HG03354 (cell line): ENCODE data around the gene TNFAIP8L2.
"Not testable (repeated sequence)": the region's sequence is repeated elsewhere in the genome, so short reads cannot be mapped to it uniquely, and the experiment has no call there.

Experiments used
- ATAC-seq: cut with Tn5 transposase; IDR thresholded peaks from one replicate; pipeline ENCODE4 v1.9.1; 2021; ENCODE audit warnings: mild to moderate bottlenecking; ENCODE audit not compliant: unreplicated experiment, poor library complexity, severe bottlenecking

The TNFAIP8L2 gene

DNA sequence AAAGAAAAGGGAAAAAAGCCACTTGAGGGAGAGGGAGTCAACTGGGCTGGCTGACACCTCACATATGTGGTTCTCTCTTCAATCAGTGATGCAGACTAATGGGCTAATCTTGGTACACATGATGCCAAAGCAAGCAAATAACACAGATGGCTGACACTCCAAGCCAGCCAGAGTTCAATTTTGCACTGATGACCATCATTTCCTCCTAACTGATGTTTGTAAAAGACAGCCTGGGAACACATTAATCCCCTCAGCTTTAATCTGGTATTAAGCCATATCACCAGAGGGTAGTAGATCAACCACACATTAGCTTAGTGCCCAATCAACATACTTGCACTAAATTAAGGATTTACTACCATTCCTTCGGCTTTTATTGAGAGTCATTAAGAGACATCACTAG lies 30.8 kb downstream of the TNFAIP8L2 start:
- no peak for ATAC-seq

DNA sequence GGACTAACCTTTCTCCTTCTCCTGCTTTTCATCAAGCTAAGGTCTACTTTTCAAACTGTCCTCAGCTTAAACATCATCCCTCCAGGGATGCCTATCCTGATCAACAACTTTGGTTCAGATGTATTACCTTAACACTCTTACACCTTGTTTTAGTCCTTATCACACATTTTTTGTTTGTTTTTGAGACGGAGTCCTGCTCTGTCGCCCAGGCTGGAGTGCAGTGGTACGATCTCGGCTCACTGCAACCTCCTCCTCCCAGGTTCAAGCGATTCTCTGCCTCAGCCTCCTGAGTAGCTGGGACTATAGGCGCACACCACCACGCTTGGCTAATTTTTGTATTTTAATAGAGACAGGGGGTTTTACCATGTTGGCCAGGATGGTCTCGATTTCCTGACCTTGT lies 32.2 kb downstream of the TNFAIP8L2 start:
- not testable (repeated sequence) for ATAC-seq

DNA sequence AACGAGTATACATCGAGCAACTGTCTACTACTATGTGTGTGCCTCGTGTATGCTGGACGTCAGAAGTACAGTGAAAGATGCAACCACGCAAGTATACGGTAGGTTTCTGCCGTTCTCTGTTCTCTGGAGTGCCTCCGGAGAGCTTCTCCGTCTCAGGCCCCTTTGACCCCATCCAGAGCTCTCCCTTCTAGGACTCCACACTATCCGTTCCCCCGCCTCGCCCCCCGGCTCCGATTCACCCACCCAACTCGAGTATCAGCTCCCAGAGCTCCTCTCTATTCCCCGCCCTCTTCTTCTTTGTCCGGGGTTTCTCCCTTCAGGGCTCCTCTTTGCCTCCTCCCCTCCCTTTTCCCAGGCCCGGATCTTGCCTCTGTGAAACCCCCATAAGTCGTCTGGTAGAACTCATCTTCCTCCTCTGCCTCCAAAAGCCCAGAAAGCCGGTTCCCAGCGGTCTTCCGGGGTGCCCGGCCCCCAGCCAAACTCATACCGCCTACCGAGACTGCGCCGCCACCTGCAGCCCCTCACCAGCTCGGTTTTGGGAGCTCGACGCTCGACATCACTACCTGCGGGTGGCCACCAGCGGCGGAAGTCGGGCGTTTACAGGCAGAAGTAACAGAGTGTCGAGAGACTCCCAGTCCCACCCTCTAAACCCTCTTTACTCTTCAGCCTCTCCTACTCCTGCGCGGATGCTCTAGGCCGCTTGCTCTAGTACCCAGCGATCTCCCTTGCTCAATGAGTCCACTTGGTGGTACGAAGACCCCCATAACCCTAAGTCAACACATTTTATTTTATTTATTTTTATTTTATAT lies 33.4 kb downstream of the TNFAIP8L2 start, which contains the start of gene VPS72:
TSS of gene VPS72 (minus strand) at position 561 of the 809 bp plus-strand sequence. CDS start at position 485, 76 bp downstream.
- peak; percentile 91 for ATAC-seq

DNA sequence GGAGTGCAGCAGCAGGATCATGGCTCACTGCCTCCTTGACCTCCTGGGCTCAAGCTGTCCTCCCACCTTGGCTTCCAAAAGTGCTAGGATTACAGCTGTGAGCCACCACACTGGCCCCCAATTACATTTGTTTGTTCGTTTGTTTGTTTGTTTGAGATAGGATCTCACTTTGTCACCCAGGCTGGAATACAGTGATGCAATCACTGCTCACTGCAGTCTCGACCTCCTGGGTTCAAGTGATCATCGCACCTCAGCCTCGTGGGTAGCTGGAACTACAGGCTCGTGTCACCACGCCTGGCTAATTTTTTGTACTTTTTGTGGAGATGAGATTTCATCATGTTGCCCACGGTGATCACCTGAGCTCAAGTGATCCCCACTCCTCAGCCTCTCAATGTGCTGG lies 35.6 kb downstream of the TNFAIP8L2 start:
- ATAC-seq: no peak

DNA sequence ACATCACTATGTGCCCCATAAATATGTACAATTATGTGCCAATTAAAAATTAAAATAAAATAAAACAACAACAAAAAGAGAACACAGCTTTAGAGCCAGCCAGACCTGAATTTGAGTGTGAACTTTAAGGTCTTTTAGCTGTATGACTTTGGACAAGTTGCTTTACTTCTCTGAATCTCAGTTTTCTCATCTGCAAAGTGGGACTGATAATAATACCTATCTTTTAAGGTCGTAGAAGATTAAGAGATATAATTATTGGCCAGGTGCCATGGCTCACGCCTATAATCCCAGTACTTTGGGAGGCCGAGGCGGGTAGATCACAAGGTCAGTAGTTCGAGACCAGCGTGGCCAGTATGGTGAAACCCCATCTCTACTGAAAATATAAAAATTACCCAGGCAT lies 36.9 kb downstream of the TNFAIP8L2 start:
- no peak for ATAC-seq

DNA sequence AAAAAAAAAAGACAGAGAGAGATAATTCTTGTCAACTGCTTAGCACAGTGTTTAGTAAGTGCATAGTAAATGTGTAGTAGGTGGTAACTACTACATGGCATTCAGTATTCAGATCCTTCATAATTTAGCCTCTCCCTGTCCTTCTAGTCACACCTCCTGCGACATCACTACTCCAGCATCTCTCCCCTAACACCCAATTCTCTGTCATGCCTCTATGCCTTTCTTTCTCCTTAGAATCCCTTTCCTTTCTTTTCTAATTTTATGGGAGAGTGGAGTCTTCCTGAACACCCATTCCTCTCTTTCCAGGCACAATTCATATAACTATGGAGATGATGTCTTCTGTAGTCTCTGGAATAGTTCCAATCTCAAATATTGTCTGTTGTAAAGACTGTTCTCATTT lies 37.4 kb downstream of the TNFAIP8L2 start:
- no peak for ATAC-seq

DNA sequence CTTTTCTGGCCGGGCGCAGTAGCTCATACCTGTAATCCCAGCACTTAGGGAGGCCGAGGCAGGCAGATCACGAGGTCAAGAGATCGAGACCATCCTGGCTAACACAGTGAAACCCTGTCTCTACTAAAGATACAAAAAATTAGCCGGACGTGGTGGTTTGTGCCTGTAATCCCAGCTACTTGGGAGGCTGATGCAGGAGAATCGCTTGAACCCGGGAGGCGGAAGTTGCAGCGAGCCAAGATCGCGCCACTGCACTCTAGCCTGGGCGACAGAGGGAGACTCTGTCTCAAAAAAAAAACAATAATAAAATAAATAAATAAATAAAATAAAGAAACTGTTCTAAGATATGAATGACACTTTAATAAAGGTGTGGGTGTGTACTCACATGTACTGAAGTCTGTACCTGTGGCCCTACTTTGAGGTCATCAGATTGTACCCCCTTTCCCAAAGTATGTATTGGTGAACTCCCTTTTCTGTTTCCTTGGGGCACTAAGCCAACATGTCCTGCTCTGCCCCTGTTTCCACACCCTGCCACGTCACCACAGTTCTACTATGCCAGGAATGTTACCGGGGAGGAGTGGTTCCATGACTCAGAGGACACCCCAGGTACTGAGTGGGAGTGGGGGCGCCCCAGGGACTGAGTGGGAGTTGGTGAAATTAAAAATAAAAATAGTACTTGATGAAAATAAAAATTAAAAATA lies 38.6 kb downstream of the TNFAIP8L2 start:
- ATAC-seq: not testable (repeated sequence)

DNA sequence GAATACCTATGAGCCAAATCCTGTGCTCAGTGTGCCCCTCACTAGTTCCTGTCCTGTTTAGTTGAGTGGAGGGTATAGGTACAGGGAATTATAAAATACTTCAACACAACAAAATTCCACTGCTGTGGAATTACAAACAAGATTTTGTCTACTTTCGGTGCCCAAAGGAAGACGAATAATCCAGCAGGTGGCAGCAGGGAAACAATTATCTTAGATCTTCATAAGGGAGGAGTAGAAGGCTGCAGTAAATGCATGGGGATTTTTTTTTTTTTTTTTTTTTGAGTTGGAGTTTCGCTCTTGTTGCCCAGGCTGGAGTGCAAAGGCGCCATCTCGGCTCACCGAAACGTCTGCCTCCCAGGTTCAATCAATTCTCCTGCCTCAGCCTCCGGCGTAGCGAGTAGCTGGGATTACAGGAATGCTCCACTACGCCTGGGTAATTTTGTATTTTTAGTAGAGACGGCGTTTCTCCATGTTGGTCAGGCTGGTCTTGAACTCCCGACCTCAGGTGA lies 39.9 kb downstream of the TNFAIP8L2 start:
- no peak for ATAC-seq

DNA sequence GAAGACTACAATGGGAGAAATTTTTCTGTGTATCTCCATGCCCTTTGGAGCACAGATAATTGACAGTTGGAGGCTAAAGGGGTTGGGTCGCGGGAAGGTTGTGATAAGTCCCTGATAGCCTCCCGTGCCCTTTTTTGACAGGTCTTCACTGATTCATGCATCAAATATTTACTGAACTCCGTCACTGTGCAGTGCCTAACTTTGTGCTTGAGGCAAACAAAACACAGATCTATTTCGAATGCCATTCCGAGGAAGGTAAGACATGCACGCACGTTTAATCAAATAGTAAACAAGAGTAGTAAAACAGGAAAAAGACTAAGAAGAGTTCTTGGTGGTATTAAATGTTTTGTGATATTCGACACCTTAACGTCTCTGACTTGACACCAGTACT lies 41.4 kb downstream of the TNFAIP8L2 start:
- no peak for ATAC-seq

DNA sequence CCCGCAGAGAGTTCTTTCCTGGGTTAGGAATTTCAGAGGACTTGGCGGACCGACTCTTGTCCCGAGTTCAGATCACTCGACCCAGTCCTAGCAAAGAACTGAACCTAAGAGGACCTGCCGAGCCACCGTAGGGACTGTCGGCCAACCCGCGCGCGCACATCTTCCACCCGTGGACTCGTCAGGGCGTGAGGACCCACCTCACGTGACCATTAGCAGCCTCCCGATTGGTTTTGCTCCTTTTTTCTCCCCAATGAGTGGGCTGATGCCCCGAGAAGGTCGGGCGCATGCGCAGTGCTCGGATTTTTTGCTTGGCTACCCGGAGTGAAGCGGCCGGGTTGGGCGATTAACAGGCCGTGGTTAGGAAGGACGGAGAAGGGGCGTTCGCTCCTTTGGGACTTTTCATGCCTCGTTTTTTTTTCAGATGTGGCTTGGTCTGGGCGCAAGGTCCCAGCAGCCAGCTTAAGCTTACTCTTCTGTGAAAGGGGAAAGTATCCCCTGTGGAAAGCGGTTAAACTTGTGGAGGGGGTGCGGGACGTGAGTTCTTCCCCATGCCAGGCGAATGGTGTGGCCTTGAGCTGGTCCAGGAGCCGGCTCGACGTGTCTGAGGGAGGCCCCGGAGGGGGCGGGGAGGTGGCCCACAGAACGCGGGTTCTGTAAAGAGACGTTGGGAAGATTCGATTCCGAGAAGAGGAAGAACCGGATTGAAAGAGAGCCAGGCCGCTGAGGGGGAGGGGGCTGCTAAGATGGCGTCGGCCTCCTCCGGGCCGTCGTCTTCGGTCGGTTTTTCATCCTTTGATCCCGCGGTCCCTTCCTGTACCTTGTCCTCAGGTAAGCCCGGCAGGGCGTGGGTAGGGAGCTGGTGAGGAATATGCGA lies 42.0 kb downstream of the TNFAIP8L2 start, which contains the start of gene PIP5K1A:
TSS of gene PIP5K1A (plus strand) at position 299 of the 874 bp plus-strand sequence. CDS start at position 744, 445 bp downstream.
- peak; percentile 87 for ATAC-seq

DNA sequence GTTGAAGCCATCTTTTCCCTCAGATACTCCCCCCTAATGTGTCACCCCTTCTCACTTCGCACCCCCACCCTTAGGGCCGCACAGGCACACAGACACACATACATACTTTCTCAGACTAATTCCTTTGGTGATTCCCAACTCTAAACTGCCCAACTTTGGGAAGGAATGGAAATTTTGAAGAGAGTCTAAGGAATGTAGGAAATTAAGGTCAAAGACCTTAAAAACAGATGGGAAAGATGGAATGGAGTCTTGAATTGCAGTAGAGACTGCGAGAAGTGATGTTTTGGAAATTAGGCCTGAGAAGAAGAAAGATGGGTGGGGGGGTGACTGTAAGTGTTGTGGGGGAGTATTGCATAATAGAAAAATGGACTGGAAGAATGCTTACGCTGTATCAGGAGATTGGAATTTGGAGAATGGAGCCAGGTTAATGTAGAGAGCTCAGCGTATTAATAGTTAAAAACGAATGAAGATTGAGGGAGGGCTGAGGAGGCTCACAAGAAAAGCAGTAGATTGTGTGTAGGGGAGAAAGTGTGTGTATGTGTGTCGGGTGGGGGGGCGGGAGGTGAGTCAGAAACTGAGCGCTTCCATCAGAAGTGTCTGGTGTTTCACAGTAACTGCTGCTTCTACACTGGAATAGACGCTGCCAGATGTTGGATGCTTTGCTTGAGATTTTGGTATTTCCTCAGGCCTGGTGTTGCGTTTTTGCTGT lies 43.6 kb downstream of the TNFAIP8L2 start:
- no peak for ATAC-seq

DNA sequence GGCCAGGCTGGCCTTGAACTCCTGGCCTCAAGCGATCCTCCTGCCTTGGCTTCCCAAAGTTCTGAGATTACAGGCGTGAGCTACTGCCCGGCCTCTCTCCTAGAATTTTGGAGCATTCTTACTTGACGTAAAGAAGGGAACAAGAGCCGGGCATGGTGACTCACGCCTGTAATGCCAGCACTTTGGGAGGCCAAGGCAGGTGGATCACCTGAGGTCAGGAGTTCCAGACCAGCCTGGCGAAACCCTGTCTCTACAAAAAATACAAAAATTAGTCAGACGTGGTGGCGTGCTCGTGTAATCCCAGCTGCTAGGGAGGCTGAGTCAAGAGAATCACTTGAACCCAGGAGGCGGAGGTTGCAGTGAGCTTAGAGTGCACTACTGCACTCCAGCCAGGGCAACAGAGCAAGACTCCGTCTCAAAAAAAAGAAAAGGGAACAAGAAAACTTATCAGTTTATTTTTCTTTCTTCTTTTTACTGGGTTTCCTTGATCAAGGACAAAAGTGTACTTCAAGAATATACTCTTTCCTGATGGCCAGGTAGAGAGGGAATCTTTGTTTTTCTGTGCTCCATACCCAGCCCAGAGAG lies 49.0 kb downstream of the TNFAIP8L2 start:
- ATAC-seq: not testable (repeated sequence)
